HUES6 (cell line): ENCODE measurements around the gene GABRP.
A peak's percentile ranks its signal among the peaks of the same experiment; 100 is the strongest.

Source experiments
- H3K27ac ChIP-seq: 2 replicates; pipeline ENCODE4 v1.7.0; 2013; ENCODE audit warnings: low read depth, mild to moderate bottlenecking, low read length, inconsistent platforms
- H3K27me3 ChIP-seq: 2 replicates; pipeline ENCODE4 v1.6.1; 2013; ENCODE audit warnings: low read length; ENCODE audit not compliant: control insufficient read depth, insufficient read depth
- H3K36me3 ChIP-seq: 2 replicates; pipeline ENCODE4 v1.6.1; 2013; ENCODE audit warnings: low read length; ENCODE audit not compliant: control insufficient read depth, insufficient read depth
- H3K4me1 ChIP-seq: 2 replicates; pipeline ENCODE4 v1.6.1; 2013; ENCODE audit warnings: low read length; ENCODE audit not compliant: control insufficient read depth, insufficient read depth
- H3K4me3 ChIP-seq: 2 replicates; pipeline ENCODE4 v1.5.1; 2013; ENCODE audit warnings: low read depth, low read length
- H3K9ac ChIP-seq: one replicate; pipeline ENCODE4 v1.6.1; 2013; ENCODE audit warnings: mild to moderate bottlenecking, low read length
- H3K9me3 ChIP-seq: 2 replicates; pipeline ENCODE4 v1.6.1; 2013; ENCODE audit warnings: low read depth, low read length; ENCODE audit not compliant: control insufficient read depth, insufficient read depth

The GABRP gene

GRCh38 chr5:170860818-170861666 lies 77.5 kb downstream of the GABRP start:
- Histone ChIP-seq H3K4me3 (peak overlapping the region; percentile 24), H3K4me1 (peaks cover 19% of the 10 kb centered on the region), H3K27ac (no peak overlapping the region)

DNA sequence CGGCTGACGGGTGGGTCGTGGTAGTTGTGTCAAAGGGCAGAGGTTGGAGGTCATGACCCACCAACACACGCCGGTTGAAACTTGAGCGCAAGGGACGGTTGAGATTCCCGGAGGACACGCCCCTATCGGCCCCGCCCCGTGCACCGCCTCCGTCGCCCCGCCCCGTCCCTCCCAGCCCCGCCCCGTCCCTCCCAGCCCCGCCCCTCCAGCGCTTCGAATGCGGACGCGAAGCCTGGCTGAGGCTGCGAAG lies 78.1 kb downstream of the GABRP start:
- Histone ChIP-seq H3K9ac (no peak overlapping the region), H3K36me3 (no peaks in the 10 kb centered on the region), H3K4me1 (peaks cover 19% of the 10 kb centered on the region), H3K27ac (no peak overlapping the region), H3K9me3 (peaks cover 22% of the 10 kb centered on the region), H3K4me3 (peak overlapping the region; percentile 84), H3K27me3 (peaks cover 12% of the 10 kb centered on the region)

More at GRCh38 chr5:170860818-170861666, 77.5 kb downstream of the GABRP start:
- peaks cover 22% of the 10 kb centered on the region for H3K9me3 ChIP-seq
- peaks cover 12% of the 10 kb centered on the region for H3K27me3 ChIP-seq
- H3K9ac ChIP-seq = no peak overlapping the region
- H3K36me3 ChIP-seq = no peaks in the 10 kb centered on the region

DNA sequence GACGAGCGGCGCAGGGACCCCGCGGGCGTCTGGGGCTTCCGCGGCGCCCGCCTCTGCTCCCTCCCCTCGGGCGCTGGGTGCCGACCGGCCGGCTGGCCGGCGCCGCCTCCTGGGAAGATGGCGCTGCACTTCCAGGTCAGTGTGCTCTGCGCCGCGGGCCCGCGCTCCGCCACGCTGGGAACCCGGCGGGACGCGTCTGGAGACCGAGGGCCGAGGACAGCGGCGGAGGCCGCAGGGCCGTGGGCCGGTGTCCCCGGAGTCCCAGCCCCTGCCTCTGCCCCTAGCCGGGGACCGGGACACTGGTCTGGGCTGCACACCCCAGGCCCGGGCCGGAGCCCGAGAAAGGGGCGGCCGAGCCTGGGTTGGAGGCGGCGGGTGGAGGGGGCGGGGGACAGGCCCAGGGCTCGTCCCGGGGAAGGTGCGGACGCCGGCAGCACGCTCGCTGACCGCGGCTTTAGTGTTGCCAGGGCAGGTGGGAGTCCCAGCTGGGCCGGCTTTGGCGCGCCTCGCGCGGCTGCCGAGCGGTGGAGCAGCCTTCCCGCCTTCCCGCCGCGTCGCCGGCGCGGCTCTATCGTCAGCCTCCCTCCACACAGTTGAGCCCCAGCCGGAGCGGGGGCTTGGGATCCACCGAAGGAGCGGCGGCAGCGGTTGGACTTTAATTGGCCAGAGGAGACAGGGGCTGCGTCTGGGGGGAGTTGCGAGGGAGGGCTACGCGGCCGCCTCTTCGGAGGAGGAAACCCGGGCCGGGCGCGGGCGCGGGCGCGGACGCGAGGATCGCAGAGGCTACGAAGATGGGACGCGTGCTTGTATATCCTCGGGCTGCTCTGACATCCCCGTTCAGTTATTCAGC lies 78.6 kb downstream of the GABRP start, which contains the start of gene RANBP17:
TSS of gene RANBP17 (plus strand) at position 102 of the 850 bp plus-strand sequence.
- Histone ChIP-seq H3K27ac (peak within 1 kb of the TSS; percentile 81), H3K4me3 (peak within 1 kb of the TSS; percentile 84), H3K9me3 (peaks cover 22% of the 10 kb centered on the region), H3K4me1 (peaks cover 19% of the 10 kb centered on the region), H3K9ac (peak within 1 kb of the TSS; percentile 84), H3K36me3 (no peaks in the 10 kb centered on the region), H3K27me3 (peaks cover 12% of the 10 kb centered on the region)

DNA sequence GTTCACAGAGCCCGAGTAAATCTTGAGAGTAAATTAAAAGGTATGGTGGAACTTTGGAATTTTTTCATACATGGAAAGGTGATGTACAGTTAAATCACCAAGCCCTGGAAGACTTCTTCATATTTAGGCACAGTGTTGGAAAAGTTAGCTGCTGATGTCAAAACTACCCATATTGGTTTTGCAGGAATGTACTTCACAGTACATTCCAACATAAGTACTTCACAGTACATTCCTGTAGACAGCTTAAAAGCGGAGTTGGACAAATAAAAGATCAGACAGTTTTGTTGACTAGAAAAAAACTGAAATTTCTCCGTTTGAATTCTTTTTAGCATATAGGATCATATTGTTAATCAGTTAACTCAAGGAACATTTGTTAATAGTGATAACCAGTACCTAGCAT lies 80.1 kb downstream of the GABRP start:
- Histone ChIP-seq H3K27me3 (peaks cover 12% of the 10 kb centered on the region), H3K36me3 (no peaks in the 10 kb centered on the region), H3K9me3 (peaks cover 22% of the 10 kb centered on the region), H3K27ac (no peak overlapping the region), H3K4me3 (no peak overlapping the region), H3K9ac (no peak overlapping the region), H3K4me1 (peaks cover 19% of the 10 kb centered on the region)
